ENCODE data around the gene CHSY3.

CHSY3 gene

DNA sequence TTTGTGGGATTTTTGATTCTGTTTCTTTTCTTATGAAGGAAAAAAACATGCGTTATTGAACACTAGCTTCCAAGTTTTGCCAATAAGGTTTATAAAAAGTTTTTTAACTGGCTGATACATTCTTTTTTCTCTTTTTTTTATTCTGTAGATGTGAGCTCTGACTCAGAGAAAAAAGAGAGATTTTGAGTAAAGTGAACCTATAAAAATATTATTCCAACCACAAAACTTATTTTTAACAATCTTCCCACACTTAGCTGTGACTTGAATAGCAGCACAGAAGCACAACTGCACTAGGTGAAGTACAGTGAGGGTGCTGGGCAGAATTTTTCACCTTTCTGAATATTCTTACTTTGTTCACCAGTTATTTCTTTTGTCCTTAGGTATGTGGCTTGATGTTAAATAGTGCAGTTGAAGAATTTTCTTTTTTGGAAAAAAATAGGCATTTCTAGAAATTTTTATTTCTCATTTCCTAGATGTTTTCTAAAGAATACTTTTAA lies 41.6 kb downstream of the CHSY3 start:
- no peak for DNase-seq (ENCODE audit: low read depth)

DNA sequence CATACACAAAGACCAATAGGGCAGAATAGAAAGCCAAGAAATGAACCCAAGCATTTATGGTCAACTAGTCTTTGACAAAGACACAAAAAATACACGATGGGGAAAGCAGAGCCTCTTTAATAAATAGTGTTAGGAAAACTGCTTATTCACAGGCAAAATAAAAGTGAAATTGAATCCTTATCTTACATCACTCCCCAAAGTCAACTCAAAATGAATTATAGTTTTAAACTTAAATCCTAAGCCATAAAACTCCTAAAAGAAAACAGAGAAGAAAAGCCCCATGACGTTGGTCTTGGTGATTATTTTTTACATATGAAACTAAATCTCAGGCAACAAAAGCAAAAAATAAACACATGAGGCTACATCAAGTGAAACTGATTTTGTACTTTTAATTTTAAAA lies 46.8 kb downstream of the CHSY3 start:
- DNase-seq (ENCODE audit: low read depth) = no peak

DNA sequence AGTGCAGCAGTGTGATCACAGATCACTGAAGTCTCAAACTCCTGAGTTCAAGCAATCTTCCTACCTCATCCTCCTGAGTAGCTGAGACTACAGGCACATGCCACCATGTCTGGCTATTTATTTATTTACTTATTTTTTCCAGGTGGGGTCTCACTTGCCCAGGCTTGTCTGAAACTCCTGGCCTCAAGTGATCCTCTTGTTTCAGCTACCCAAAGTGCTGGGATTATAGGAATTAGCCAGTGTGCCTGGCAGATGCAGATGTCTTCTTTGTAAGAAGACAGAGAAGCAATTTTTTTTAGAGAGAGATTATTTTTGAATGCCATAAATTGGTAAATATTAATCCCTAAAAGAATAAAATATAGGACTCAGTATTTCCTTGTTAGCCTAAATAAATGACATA lies 54.3 kb downstream of the CHSY3 start:
- no peak for DNase-seq (ENCODE audit: low read depth)

GRCh38 chr5:129960831-129961230 lies 56.6 kb downstream of the CHSY3 start:
- no peak for DNase-seq (ENCODE audit: low read depth)

DNA sequence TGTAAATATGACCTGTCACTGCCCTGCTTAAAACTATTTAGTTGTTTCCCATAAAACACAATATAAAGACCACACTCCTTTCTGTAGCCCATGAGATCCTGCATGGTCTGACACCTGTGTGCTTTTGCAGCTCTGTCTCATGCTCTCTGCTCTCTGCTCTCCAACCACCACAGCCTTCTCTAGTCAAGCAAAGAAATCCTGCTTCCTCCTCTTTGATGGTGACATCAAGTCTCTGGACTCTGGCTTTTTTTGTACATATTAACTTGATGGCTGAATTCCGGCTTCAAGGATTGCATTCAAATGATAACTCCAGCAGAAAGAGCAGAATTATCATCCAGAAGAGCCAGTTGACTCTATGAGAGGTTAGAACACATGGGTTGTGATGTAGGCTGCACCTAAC lies 58.2 kb downstream of the CHSY3 start:
- DNase-seq (ENCODE audit: low read depth) = no peak

- DNase-seq (ENCODE audit: low read depth) = peak; percentile 86
Measured at GRCh38 chr5:129963359-129963758, 59.1 kb downstream of the CHSY3 start.

GRCh38 chr5:129966071-129966470 lies 61.8 kb downstream of the CHSY3 start:
- no peak for DNase-seq (ENCODE audit: low read depth)

GRCh38 chr5:129971714-129972113 lies 67.4 kb downstream of the CHSY3 start:
- DNase-seq (ENCODE audit: low read depth) = peak; percentile 59

DNA sequence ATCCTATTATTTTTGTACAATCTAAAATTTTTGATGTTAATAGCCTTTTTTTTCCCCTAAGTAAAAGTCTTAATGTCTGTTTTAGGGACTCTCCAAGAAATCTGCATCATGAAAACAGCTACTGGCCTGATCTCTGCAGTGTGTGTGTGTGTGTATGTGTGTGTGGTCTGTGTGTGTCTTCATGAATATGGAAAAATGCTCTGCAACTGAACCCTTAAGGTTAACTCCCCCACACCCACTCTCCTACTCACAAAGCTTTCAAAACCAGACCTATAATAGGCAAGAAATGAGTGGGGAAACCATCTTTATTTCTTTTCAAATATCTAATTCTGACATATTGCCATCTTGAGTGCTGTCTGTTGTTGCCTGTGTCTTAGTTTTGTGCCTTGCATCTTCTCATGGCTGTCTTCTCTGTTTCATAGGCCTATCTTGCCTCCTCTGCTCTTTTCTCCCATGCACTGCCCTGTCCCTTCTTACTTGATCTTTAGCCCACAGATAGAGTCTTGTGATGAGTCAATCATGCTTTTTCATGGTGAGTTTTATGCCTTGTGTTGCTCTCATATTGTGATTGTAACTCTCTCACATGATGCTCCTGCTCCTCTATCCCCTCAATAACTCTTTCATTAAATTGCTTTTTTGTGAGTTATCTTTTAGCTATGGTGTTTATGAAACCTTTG lies 68.3 kb downstream of the CHSY3 start:
- DNase-seq (ENCODE audit: low read depth) = no peak

- DNase-seq (ENCODE audit: low read depth) = peak; percentile 38
Measured at GRCh38 chr5:129973716-129974426, 69.6 kb downstream of the CHSY3 start.

- no peak for DNase-seq (ENCODE audit: low read depth)
Measured at GRCh38 chr5:129977810-129978209, 73.5 kb downstream of the CHSY3 start.

- no peak for DNase-seq (ENCODE audit: low read depth)
Measured at GRCh38 chr5:129978270-129978669, 74.0 kb downstream of the CHSY3 start.

- DNase-seq (ENCODE audit: low read depth) = no peak
Measured at GRCh38 chr5:129988453-129988852, 84.2 kb downstream of the CHSY3 start.

DNA sequence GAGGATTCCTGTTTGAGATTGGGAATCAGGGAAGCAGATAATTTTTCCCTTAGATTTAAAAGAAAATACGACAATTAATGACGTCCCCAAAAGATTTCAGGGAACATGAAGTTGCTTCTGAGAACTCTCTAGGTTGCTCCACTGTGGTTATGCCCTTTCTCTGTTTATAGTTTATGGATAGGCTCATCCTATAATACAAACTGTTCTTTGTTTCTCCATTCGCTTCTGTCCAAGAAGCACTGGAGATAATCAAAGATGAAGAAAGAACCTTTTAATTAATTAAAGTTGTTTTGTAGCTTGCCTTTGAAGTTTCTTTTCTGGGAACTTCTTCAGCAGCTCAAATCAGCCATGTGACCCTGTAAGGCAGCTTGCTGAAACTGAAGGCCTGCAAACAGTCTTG lies 87.5 kb downstream of the CHSY3 start:
- DNase-seq (ENCODE audit: low read depth) = no peak

DNA sequence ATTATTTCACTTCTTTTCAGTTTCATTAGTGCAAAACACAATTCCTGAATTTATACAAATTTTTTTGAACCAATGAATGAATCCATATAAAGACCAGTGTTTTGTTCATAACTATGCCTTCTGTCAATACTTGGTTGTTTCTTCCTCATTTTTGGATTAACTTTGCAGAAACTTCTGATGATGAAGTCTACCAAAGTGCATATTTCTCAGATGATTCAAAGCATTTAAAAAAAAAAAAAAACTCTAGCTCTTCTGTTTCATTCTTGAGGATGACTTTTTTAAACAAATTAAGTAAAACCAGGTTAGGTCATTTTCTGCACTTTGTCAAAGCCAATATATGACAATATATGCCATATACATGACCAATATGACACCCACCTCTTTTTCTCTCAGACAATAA lies 92.6 kb downstream of the CHSY3 start:
- DNase-seq (ENCODE audit: low read depth) = peak; percentile 44

- DNase-seq (ENCODE audit: low read depth) = no peak
Measured at GRCh38 chr5:130000460-130000859, 96.2 kb downstream of the CHSY3 start.

DNA sequence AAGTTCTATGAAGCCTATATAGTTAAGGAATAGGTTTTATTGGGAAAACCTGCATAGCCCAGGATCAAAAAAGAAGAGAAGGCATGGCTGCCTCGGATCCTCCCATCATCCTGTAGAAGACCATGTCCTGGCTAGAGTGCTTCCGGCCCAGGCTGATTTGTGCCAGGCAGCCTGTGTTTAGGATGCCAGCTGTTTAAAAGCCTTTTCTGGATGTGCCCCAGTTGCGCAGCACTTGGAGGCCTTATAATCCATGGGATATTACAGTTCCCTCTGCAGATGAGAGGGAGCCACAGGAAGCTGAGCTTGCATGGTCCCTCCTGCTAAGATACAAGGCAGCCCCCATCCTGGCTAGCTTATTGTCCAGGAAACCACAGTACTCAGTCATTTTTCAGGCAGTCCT lies 97.9 kb downstream of the CHSY3 start:
- DNase-seq (ENCODE audit: low read depth) = no peak

DNA sequence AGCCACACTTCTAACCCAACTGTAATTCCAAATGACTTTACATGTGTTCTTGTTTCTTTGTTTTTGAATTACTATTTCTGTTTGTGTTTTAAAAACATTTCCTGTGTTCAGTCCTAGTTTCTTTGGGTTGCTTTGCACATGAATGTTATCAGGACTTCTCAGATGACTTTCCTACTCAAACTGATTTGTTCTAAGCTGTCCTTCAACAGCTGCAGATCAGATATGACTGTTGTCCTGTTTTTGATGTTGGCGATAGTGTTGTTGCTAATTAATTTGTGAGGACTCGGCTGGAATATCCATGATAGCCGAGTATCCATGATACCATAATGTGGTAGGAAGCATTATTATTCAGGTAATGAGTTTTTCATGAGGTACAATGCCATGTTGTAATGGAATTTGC lies 98.6 kb downstream of the CHSY3 start:
- no peak for DNase-seq (ENCODE audit: low read depth)

DNA sequence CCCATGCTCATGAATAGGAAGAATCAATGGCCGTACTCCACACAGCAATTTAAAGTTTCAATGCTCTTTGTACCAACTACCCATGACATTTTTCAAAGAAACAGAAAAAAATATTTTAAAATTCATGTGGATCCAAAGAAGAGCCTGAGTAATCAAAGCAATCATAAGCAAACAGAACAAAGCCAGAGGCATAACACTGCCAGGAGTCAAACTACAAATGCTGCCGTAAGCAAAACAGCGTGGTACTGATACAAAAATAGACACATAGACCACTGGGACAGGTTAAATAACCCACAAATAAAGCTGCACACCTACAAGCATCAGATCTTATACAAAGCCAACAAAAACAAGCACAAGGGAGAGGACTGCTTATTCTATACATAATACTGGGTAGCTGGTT lies 107.7 kb downstream of the CHSY3 start:
- DNase-seq (ENCODE audit: low read depth) = no peak

GRCh38 chr5:130017173-130017572 lies 112.9 kb downstream of the CHSY3 start:
- DNase-seq (ENCODE audit: low read depth) = no peak

DNA sequence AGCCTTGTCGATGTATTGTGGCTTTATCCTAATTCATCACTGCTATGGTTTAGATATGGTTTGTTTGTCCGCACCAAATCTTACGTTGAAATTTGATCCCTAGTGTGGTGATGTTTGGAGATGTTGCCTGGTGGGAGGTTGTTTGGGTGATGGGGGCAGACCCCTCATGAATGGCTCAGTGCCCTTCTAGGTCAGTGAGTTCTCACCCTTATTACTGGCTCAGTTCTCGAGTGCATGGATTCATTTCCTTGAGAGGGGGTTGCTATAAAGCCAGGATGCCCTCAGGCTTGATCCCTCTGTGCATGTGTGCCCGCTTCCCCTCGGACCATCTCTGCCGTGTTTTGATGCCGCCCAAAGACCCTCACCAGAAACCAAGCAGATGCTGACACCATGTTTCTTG lies 114.4 kb downstream of the CHSY3 start:
- DNase-seq (ENCODE audit: low read depth) = no peak

- no peak for DNase-seq (ENCODE audit: low read depth)
Measured at GRCh38 chr5:130021000-130021399, 116.7 kb downstream of the CHSY3 start.

- DNase-seq (ENCODE audit: low read depth) = no peak
Measured at GRCh38 chr5:130021876-130022275, 117.6 kb downstream of the CHSY3 start.

DNA sequence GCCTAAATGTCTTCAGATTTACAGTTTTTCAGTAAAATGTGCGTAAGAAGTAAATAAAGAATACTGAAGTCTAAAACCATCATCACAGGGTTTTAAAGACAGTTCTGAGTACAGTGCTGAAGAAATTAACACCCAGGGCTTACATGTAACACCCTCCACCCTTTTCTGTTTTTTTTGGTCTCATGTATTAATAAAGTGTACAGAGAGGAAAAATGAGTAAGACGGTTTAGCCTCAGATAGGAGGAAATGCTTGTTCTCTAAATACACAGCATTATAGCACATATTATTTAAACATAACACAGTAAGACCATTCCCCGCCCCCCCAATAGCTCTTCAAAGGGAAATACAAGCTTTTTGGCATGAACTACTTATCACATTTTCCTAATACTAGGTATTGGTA lies 119.3 kb downstream of the CHSY3 start:
- no peak for DNase-seq (ENCODE audit: low read depth)

Measured in GM04503 (cell line).